Liver (tissue), 9 donors: ENCODE data around the gene GIMAP7. TPM values are rescaled to one million over a fixed set of nuclear protein-coding genes. Genes with fewer than 3 reads are reported as not detected.
"Not testable (repeated sequence)": the region's sequence is repeated elsewhere in the genome, so short reads cannot be mapped to it uniquely, and the experiment has no call there.

ENCODE experiments used
- DNase-seq: peaks from one replicate; pipeline ENCODE4 v3.0.0-alpha.2; 2017; ENCODE audit warnings: low spot score
- H3K27ac ChIP-seq, 2 donors: one replicate each; pipeline ENCODE4 v1.7.0; 2013; ENCODE audit warnings: inconsistent platforms in 2 of 2, low read length in 2 of 2, control low read depth in 1 of 2, low read depth in 1 of 2, mild to moderate bottlenecking in 1 of 2
- H3K27me3 ChIP-seq, 4 donors: one replicate each; pipeline versions ENCODE4 v1.6.1 to v1.7.0; 2013; ENCODE audit warnings: low read length in 3 of 4, inconsistent platforms in 1 of 4, mild to moderate bottlenecking in 1 of 4, moderate library complexity in 1 of 4; ENCODE audit not compliant: control insufficient read depth in 4 of 4, insufficient read depth in 4 of 4
- H3K36me3 ChIP-seq, 4 donors: one replicate each; pipeline versions ENCODE4 v1.6.1 to v1.7.0; 2013; ENCODE audit warnings: low read length in 3 of 4, mild to moderate bottlenecking in 3 of 4, low read depth in 1 of 4, moderate library complexity in 1 of 4; ENCODE audit not compliant: control insufficient read depth in 4 of 4, insufficient read depth in 3 of 4
- H3K4me1 ChIP-seq, 4 donors: one replicate each; pipeline versions ENCODE4 v1.6.1 to v1.7.0; 2013; ENCODE audit warnings: low read length in 3 of 4, mild to moderate bottlenecking in 3 of 4, moderate library complexity in 1 of 4; ENCODE audit not compliant: control insufficient read depth in 4 of 4, insufficient read depth in 4 of 4
- H3K4me3 ChIP-seq, 3 donors: one replicate each; pipeline versions ENCODE4 v1.6.1 to v1.7.0; 2013; ENCODE audit warnings: low read length in 3 of 3, control low read depth in 1 of 3, low read depth in 1 of 3, mild to moderate bottlenecking in 1 of 3
- H3K9ac ChIP-seq, 2 donors: one replicate each; pipeline ENCODE4 v1.7.0; 2013; ENCODE audit warnings: low read length in 2 of 2, mild to moderate bottlenecking in 2 of 2, moderate library complexity in 2 of 2, control low read depth in 1 of 2, low read depth in 1 of 2
- H3K9me3 ChIP-seq, 4 donors: one replicate each; pipeline versions ENCODE4 v1.6.1 to v1.7.0; 2013; ENCODE audit warnings: low read length in 3 of 4; ENCODE audit not compliant: control insufficient read depth in 4 of 4
- ATF3 ChIP-seq: IDR thresholded peaks from 2 replicates; pipeline ENCODE4 v1.6.1; 2016; ENCODE audit warnings: antibody characterized with exemption
- EGR1 ChIP-seq, 2 donors: IDR thresholded peaks; 2 replicates each; pipeline ENCODE4 v1.6.1; 2016 to 2018; ENCODE audit warnings: antibody characterized with exemption in 2 of 2, low read depth in 2 of 2
- FOXA1 ChIP-seq: IDR thresholded peaks from 2 replicates; pipeline ENCODE4 v1.6.1; 2016; ENCODE audit warnings: antibody characterized with exemption
- FOXA2 ChIP-seq: IDR thresholded peaks from 2 replicates; pipeline ENCODE4 v1.6.1; 2016; ENCODE audit warnings: antibody characterized with exemption
- GABPA ChIP-seq, 2 donors: IDR thresholded peaks in 1 of 2; conservative IDR thresholded peaks in 1 of 2; 2 replicates each; pipeline ENCODE4 v1.6.1; 2016; ENCODE audit warnings: antibody characterized with exemption in 2 of 2, mild to moderate bottlenecking in 1 of 2, moderate library complexity in 1 of 2
- HNF4G ChIP-seq: IDR thresholded peaks from 2 replicates; pipeline ENCODE4 v1.6.1; 2016; ENCODE audit warnings: antibody characterized with exemption
- JUND ChIP-seq, 2 donors: IDR thresholded peaks; 2 replicates each; pipeline ENCODE4 v1.6.1; 2016; ENCODE audit warnings: antibody characterized with exemption in 2 of 2
- MAX ChIP-seq: IDR thresholded peaks from 2 replicates; pipeline ENCODE4 v1.6.1; 2016; ENCODE audit warnings: antibody characterized with exemption
- NR2F2 ChIP-seq: IDR thresholded peaks from 2 replicates; pipeline ENCODE4 v1.6.1; 2016; ENCODE audit warnings: antibody characterized with exemption
- RAD21 ChIP-seq, 2 donors: IDR thresholded peaks; 2 replicates each; pipeline ENCODE4 v1.6.1; 2016; ENCODE audit warnings: antibody characterized with exemption in 2 of 2, mild to moderate bottlenecking in 2 of 2
- RXRA ChIP-seq, 2 donors: IDR thresholded peaks; 2 replicates each; pipeline ENCODE4 v1.6.1; 2017 to 2018; ENCODE audit warnings: antibody characterized with exemption in 2 of 2, mild to moderate bottlenecking in 1 of 2
- SP1 ChIP-seq: IDR thresholded peaks from 2 replicates; pipeline ENCODE4 v1.6.1; 2018; ENCODE audit warnings: antibody characterized with exemption, mild to moderate bottlenecking
- TAF1 ChIP-seq: conservative IDR thresholded peaks from 2 replicates; pipeline ENCODE4 v1.6.1; 2016; ENCODE audit warnings: antibody characterized with exemption, mild to moderate bottlenecking
- YY1 ChIP-seq: IDR thresholded peaks from 2 replicates; pipeline ENCODE4 v1.6.1; 2016; ENCODE audit warnings: antibody characterized with exemption, mild to moderate bottlenecking
- WGBS: extraction: QIAGEN DNeasy Blood & Tissue Kit; methylation state at CpG from one replicate; pipeline ENCODE4 v1.1.7; 2013; 5-methylcytosine and 5-hydroxymethylcytosine counted together
- polyA plus RNA-seq, 2 donors: library from polyadenylated mRNA; stranded (reverse) in 1 of 2; unstranded in 1 of 2; fragments of 200-250 nt in 1 of 2; fragments of >200 nt in 1 of 2; fragmentation: Nextera tagmentation in 1 of 2; extraction: Ambion mirVana in 1 of 2; gene quantifications; one replicate each; pipeline versions ENCODE4 v1.2.1 to v1.2.3, GENCODE V29; 2013 to 2015
- total RNA-seq, 2 donors: library from RNA; depleted of rRNA; stranded (reverse); fragments of >200 nt; gene quantifications; one replicate each; pipeline ENCODE4 v1.2.3, GENCODE V29; 2014
- TF ChIP-seq, protein P1 (sequence below): IDR thresholded peaks from 2 replicates; pipeline ENCODE4 v1.6.1; 2016; ENCODE audit warnings: antibody characterized with exemption
- TF ChIP-seq, protein P2 (sequence below): fragments of 150-350 bp; IDR thresholded peaks from 2 replicates; pipeline ENCODE4 v1.5.1; 2017; ENCODE audit warnings: improper control_type of control experiment, low read depth, low read length; ENCODE audit not compliant: missing input control
- TF ChIP-seq, protein P3 (sequence below): IDR thresholded peaks from 2 replicates; pipeline ENCODE4 v1.6.1; 2016; ENCODE audit warnings: antibody characterized with exemption, mild to moderate bottlenecking
- donor health status: healthy.
- donor health status: healthy.
- donor health status: healthy.
- donor health status: healthy.
- donor health status: healthy.

The GIMAP7 gene
- total and polyA plus RNA-seq, 4 donors, result 4.8 to 12.8 (median 10.5) TPM

GRCh38 chr7:150483514-150483913 is 31.2 kb upstream of the GIMAP7 start:
- H3K4me1 ChIP-seq, H3K27me3 ChIP-seq, H3K27ac ChIP-seq, DNase-seq, H3K36me3 ChIP-seq, H3K4me3 ChIP-seq, H3K9me3 ChIP-seq: not testable (repeated sequence)
- TF ChIP-seq RAD21 (IDR thresholded peaks at IDR 0.05) (peak in 1 of 2 donors; percentile 12), MAX (peak; percentile 40)
- 48% methylated on average over 2 of the region's 2 CpGs for WGBS
- H3K9ac ChIP-seq, result peak overlapping the region in 1 of 2 donors; percentile 22

DNA sequence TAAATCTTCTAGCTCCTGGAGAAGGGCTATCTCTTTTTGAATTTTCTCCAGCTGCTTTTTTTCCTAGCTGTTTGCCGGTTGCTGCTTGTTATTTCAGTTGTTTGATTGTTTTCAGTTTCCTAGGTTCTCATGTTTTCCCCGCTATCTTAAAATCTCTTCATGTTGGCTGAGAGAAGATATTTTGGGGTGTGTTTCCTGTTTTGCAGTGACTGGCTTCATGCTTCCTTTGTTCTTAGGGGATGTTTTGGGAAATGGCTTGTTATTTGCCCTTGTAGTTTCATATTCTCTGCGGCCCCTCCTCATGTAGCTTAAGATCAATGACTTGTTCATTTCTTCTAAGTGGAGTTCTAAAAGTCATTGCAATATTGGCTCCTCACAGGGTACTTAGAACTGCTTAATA is 30.6 kb upstream of the GIMAP7 start:
- WGBS, result 56% methylated on average over 3 of the region's 3 CpGs
- H3K27ac ChIP-seq, H3K9me3 ChIP-seq, H3K27me3 ChIP-seq, H3K9ac ChIP-seq, H3K36me3 ChIP-seq, DNase-seq, H3K4me3 ChIP-seq, H3K4me1 ChIP-seq: not testable (repeated sequence)

- DNase-seq, result no peak
- no peak overlapping the region for H3K27ac ChIP-seq
- TF ChIP-seq GABPA (IDR thresholded peaks at IDR 0.05 in 1 of 2, conservative IDR thresholded peaks at IDR 0.05 in 1 of 2) (no peak), EGR1 (IDR thresholded peaks at IDR 0.05; ENCODE audit: low read depth in 2 of 2) (no peak)
Observed at GRCh38 chr7:150487625-150488024, 27.0 kb upstream of the GIMAP7 start.

DNA sequence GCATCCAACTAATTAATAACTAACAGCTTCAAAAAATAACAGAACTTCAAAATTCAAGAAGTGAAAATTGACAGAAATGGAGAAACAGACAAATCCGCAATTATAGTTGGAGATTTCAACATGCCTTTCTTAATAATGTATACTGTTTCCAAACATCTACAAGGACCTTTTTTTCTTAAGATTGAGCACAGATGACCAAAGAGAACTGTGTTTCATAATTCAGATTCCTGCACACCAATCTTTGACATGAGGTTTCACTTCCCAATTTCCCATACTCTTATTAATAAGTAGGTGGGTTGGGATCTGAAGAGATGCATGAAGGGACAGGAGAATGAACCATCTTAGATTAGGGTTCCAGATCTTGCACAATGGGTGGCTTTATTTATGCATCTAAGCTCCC is 24.9 kb upstream of the GIMAP7 start:
- TF ChIP-seq RXRA (IDR thresholded peaks at IDR 0.05) (no peak), FOXA2 (no peak), JUND (IDR thresholded peaks at IDR 0.05) (no peak), EGR1 (IDR thresholded peaks at IDR 0.05; ENCODE audit: low read depth in 2 of 2) (no peak), GABPA (IDR thresholded peaks at IDR 0.05 in 1 of 2, conservative IDR thresholded peaks at IDR 0.05 in 1 of 2) (no peak), RAD21 (IDR thresholded peaks at IDR 0.05) (no peak), MAX (no peak), HNF4G (no peak), SP1 (no peak), ATF3 (no peak), FOXA1 (no peak), NR2F2 (no peak), TAF1 (no peak), YY1 (no peak)
- TF ChIP-seq, protein P1, sequence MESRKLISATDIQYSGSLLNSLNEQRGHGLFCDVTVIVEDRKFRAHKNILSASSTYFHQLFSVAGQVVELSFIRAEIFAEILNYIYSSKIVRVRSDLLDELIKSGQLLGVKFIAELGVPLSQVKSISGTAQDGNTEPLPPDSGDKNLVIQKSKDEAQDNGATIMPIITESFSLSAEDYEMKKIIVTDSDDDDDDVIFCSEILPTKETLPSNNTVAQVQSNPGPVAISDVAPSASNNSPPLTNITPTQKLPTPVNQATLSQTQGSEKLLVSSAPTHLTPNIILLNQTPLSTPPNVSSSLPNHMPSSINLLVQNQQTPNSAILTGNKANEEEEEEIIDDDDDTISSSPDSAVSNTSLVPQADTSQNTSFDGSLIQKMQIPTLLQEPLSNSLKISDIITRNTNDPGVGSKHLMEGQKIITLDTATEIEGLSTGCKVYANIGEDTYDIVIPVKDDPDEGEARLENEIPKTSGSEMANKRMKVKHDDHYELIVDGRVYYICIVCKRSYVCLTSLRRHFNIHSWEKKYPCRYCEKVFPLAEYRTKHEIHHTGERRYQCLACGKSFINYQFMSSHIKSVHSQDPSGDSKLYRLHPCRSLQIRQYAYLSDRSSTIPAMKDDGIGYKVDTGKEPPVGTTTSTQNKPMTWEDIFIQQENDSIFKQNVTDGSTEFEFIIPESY, result no peak
- TF ChIP-seq, protein P2, sequence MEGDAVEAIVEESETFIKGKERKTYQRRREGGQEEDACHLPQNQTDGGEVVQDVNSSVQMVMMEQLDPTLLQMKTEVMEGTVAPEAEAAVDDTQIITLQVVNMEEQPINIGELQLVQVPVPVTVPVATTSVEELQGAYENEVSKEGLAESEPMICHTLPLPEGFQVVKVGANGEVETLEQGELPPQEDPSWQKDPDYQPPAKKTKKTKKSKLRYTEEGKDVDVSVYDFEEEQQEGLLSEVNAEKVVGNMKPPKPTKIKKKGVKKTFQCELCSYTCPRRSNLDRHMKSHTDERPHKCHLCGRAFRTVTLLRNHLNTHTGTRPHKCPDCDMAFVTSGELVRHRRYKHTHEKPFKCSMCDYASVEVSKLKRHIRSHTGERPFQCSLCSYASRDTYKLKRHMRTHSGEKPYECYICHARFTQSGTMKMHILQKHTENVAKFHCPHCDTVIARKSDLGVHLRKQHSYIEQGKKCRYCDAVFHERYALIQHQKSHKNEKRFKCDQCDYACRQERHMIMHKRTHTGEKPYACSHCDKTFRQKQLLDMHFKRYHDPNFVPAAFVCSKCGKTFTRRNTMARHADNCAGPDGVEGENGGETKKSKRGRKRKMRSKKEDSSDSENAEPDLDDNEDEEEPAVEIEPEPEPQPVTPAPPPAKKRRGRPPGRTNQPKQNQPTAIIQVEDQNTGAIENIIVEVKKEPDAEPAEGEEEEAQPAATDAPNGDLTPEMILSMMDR, result no peak
- TF ChIP-seq, protein P3, sequence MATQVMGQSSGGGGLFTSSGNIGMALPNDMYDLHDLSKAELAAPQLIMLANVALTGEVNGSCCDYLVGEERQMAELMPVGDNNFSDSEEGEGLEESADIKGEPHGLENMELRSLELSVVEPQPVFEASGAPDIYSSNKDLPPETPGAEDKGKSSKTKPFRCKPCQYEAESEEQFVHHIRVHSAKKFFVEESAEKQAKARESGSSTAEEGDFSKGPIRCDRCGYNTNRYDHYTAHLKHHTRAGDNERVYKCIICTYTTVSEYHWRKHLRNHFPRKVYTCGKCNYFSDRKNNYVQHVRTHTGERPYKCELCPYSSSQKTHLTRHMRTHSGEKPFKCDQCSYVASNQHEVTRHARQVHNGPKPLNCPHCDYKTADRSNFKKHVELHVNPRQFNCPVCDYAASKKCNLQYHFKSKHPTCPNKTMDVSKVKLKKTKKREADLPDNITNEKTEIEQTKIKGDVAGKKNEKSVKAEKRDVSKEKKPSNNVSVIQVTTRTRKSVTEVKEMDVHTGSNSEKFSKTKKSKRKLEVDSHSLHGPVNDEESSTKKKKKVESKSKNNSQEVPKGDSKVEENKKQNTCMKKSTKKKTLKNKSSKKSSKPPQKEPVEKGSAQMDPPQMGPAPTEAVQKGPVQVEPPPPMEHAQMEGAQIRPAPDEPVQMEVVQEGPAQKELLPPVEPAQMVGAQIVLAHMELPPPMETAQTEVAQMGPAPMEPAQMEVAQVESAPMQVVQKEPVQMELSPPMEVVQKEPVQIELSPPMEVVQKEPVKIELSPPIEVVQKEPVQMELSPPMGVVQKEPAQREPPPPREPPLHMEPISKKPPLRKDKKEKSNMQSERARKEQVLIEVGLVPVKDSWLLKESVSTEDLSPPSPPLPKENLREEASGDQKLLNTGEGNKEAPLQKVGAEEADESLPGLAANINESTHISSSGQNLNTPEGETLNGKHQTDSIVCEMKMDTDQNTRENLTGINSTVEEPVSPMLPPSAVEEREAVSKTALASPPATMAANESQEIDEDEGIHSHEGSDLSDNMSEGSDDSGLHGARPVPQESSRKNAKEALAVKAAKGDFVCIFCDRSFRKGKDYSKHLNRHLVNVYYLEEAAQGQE, result no peak
- H3K27me3 ChIP-seq, result no peaks in the 10 kb centered on the region
- H3K9ac ChIP-seq, result no peak overlapping the region
- no peaks in the 10 kb centered on the region for H3K9me3 ChIP-seq
- 89% methylated on average over 1 of the region's 1 CpG for WGBS
- no peak for DNase-seq
- H3K4me1 ChIP-seq, result no peaks in the 10 kb centered on the region
- no peak overlapping the region for H3K4me3 ChIP-seq
- H3K27ac ChIP-seq, result no peak overlapping the region
- no peaks in the 10 kb centered on the region for H3K36me3 ChIP-seq

More at GRCh38 chr7:150487625-150488024, 27.0 kb upstream of the GIMAP7 start:
- Histone ChIP-seq H3K27me3 (no peaks in the 10 kb centered on the region), H3K4me3 (no peak overlapping the region), H3K4me1 (peaks cover 0 to 2% (median 0%) of the 10 kb centered on the region in 4 donors), H3K9me3 (no peaks in the 10 kb centered on the region), H3K36me3 (no peaks in the 10 kb centered on the region), H3K9ac (no peak overlapping the region)
- WGBS, result 78% methylated on average over 2 of the region's 2 CpGs
